ENCODE results near the gene SPATA13. TPM values are rescaled to one million over a fixed set of nuclear protein-coding genes. Genes with fewer than 3 reads are reported as not detected.

SPATA13 gene
- total and polyA plus RNA-seq, 10 donors: 12.0 to 185 (median 125) TPM

- peaks cover 0 to 10% (median 0%) of the 10 kb centered on the region in 7 donors for H3K27me3 ChIP-seq (replicated peaks in 1 of 7)
- peaks cover 0 to 11% (median 2%) of the 10 kb centered on the region in 8 donors for H3K9me3 ChIP-seq
- no peaks in the 10 kb centered on the region for H3K4me1 ChIP-seq
- TF ChIP-seq POLR2AphosphoS5 (IDR thresholded peaks at IDR 0.05): no peak
- TF ChIP-seq CTCF (IDR thresholded peaks at IDR 0.05 in 8 of 11, conservative IDR thresholded peaks at IDR 0.05 in 3 of 11): no peak
- TF ChIP-seq POLR2A (IDR thresholded peaks at IDR 0.05): no peak
- 64 to 87% (median 73%) methylated on average over 29 to 35 of the region's 35 CpGs for WGBS, 5 donors
- H3K27ac ChIP-seq: no peak overlapping the region
- intact Hi-C loops (cut with DNase I; ENCODE audit: low total_unique reads): no loop called here
- no peaks in the 10 kb centered on the region for H3K36me3 ChIP-seq
- H3K4me3 ChIP-seq: no peak overlapping the region
- no peak for DNase-seq
Observed at GRCh38 chr13:24339937-24340607, 179.6 kb downstream of the SPATA13 start.

GRCh38 chr13:24340608-24340955 lies 180.1 kb downstream of the SPATA13 start:
- TF ChIP-seq POLR2A (IDR thresholded peaks at IDR 0.05) (no peak), CTCF (IDR thresholded peaks at IDR 0.05 in 8 of 11, conservative IDR thresholded peaks at IDR 0.05 in 3 of 11) (no peak), POLR2AphosphoS5 (IDR thresholded peaks at IDR 0.05) (no peak)
- Histone ChIP-seq H3K4me3 (no peak overlapping the region), H3K4me1 (no peaks in the 10 kb centered on the region), H3K36me3 (no peaks in the 10 kb centered on the region), H3K9me3 (peaks cover 0 to 11% (median 2%) of the 10 kb centered on the region in 8 donors), H3K27me3 (replicated peaks in 1 of 7) (peaks cover 0 to 10% (median 0%) of the 10 kb centered on the region in 7 donors), H3K27ac (no peak overlapping the region)
- intact Hi-C loops (cut with DNase I; ENCODE audit: low total_unique reads): no loop called here
- DNase-seq: no peak
- WGBS, 5 donors: 78 to 96% (median 86%) methylated on average over 16 to 26 of the region's 26 CpGs

DNA sequence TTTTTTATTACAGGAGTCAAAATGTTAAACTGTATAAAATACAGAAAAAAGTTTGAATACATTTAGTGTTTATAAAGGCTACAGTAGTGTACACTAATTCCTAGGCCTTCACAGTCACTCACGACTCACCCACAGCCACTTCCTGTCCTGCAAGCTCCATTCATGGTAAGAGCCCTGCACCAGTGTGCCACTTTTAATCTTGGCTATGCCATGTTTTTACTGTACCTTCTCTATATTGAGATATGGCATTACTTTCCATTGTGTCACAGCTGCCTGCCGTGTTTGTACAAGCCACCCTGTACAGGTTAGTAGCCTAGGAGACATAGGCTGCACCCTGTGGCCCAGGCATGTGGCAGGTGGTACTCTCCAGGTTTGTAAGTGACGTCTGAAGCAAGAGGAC lies 180.9 kb downstream of the SPATA13 start:
- H3K36me3 ChIP-seq: no peaks in the 10 kb centered on the region
- 66 to 70% (median 67%) methylated on average over 3 of the region's 3 CpGs for WGBS, 5 donors
- no peaks in the 10 kb centered on the region for H3K4me1 ChIP-seq
- no peak overlapping the region for H3K4me3 ChIP-seq
- H3K27ac ChIP-seq: no peak overlapping the region
- peaks cover 0 to 7% (median 2%) of the 10 kb centered on the region in 8 donors for H3K9me3 ChIP-seq
- DNase-seq: no peak
- TF ChIP-seq POLR2AphosphoS5 (IDR thresholded peaks at IDR 0.05): no peak
- no peak for TF ChIP-seq CTCF (IDR thresholded peaks at IDR 0.05 in 8 of 11, conservative IDR thresholded peaks at IDR 0.05 in 3 of 11)
- TF ChIP-seq POLR2A (IDR thresholded peaks at IDR 0.05): no peak
- peaks cover 0 to 10% (median 0%) of the 10 kb centered on the region in 7 donors for H3K27me3 ChIP-seq (replicated peaks in 1 of 7)
- intact Hi-C loops (cut with DNase I; ENCODE audit: low total_unique reads): no loop called here

DNA sequence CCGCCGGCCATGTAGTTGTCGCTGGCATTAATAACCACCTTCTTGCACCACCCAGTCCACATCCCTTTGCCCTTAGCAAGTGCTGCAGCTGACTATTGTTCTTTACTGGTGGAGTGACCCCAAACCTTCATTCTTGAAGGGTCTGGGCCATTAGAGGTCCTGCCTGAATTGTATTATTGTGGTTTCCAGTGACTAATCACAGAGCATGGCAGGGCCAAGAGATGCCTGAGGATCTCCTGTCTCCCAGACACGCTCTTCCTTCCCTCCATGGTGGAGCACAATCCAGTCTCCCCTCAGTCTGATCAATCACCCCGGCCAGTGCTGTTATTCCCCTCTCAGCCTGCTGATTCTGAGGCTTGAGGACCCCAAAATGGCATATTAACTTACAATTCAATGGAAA lies 187.9 kb downstream of the SPATA13 start:
- Histone ChIP-seq H3K27me3 (replicated peaks in 1 of 7) (no peaks in the 10 kb centered on the region), H3K27ac (no peak overlapping the region), H3K9me3 (no peaks in the 10 kb centered on the region), H3K36me3 (no peaks in the 10 kb centered on the region), H3K4me1 (no peaks in the 10 kb centered on the region), H3K4me3 (no peak overlapping the region)
- intact Hi-C loops (cut with DNase I; ENCODE audit: low total_unique reads): no loop called here
- TF ChIP-seq POLR2AphosphoS5 (IDR thresholded peaks at IDR 0.05): no peak
- no peak for TF ChIP-seq POLR2A (IDR thresholded peaks at IDR 0.05)
- TF ChIP-seq CTCF (IDR thresholded peaks at IDR 0.05 in 8 of 11, conservative IDR thresholded peaks at IDR 0.05 in 3 of 11): no peak
- DNase-seq: no peak
- WGBS, 5 donors: 76 to 90% (median 79%) methylated on average over 5 of the region's 5 CpGs
